GM21529 (cell line): ENCODE measurements around the gene KDM4B.
"Not testable (repeated sequence)": the region's sequence is repeated elsewhere in the genome, so short reads cannot be mapped to it uniquely, and the experiment has no call there.

Source experiments
- ATAC-seq: cut with Tn5 transposase; IDR thresholded peaks from one replicate; pipeline ENCODE4 v1.9.1; 2021; ENCODE audit not compliant: unreplicated experiment

The KDM4B gene

DNA sequence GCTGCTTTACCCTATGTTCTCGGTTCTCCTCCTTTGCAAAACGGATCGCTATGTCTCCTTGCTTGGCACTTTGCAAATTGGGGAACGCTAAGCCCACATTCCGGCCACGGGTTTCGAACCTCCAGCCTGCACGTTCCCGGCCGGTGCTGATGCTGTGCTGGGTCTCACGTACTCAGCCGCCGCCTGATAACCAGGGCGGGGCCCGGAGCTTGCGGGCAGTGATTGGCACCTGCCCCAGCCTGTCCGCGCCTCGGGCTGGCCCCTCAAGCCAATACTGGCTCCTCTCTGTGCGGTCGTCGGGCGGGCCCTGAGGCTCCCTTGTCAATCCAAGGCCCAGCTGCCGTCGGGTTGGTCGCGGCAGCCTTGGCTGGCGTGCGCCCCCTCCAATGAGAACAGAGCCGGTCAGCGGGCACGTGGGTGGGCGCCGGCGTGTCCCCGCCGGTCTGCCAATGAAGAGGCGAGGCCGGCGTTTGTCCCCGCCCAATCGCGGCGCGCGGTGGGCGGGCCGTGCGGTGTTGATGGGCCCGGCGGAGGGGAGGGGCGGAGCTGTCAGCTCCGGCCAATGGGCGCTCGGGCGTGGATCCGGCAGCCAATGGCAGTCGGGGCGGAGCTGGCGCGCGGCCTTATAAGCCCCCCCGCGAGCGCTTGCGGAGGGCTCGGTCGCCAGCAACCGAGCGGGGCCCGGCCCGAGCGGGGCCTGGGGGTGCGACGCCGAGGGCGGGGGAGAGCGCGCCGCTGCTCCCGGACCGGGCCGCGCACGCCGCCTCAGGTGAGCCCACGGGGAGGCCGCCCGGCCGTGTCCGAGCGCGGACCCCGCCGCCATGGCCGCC, at the start of gene KDM4B:
Gene KDM4B, plus strand, starts transcription at position 652 of the 830 bp plus-strand sequence. CDS start 63,778 bp downstream, outside the sequence.
- peak; percentile 90 for ATAC-seq

GRCh38 chr19:4922530-4923275, 46.2 kb upstream of the KDM4B start:
- ATAC-seq, result no peak

DNA sequence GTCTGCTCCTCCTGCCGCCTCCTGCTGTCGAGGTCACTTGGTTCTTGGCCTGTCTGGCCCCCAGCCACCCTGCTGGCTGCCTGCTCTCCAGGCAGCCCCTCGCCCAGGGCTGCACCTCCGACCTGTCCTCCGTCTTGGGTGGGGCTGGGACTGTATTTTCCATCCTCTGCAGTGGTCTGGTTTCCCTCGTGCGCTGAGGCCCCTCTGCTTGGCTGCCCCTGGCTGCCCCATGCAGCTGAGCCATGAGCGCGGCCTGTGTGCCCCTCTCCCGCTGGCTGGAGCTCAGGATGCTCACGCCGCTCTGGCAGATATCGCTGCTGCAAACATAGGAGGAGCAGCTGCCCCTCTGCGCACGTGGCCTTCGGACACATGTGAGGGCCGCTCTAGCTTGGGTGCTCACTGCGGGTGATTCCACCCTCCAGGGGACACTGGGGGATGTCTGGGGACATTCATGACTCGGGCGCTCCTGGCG, 45.6 kb upstream of the KDM4B start:
- ATAC-seq, result no peak

GRCh38 chr19:4929186-4929585, 39.7 kb upstream of the KDM4B start:
- no peak for ATAC-seq

GRCh38 chr19:4930664-4931063, 38.2 kb upstream of the KDM4B start:
- no peak for ATAC-seq

DNA sequence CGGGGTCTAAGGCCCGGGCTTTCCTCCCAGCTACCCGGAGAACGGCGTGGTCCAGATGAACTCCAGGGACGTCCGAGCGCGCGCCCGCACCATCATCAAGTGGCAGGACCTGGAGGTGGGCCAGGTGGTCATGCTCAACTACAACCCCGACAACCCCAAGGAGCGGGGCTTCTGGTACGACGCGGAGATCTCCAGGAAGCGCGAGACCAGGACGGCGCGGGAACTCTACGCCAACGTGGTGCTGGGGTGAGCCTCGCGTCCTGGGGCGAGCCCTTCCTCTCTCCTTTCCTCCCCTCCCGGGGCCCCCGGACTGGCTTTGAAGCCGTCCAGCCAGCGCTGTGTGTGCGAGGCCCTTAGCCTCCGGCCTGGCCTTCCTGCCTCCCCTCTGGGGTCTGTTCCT, 36.2 kb upstream of the KDM4B start:
- ATAC-seq, result no peak

DNA sequence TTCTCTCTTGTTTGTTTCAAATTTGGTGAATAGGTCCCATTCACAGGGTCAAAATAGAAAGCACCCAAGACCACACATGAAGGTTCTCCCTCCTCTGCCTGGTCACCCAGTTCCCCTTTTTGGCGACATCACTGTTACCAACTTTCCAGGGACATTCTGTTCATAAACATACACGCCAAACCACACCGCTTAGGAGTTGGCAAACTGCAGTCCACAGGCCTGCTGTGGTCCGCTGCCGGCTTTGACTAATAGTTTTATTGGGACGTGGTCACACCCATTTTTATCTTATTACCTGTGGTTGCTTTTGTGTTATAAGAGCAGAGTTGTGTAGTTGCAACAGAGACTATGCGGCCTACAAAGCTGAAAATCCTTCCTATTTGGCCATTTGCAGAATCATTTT, 35.4 kb upstream of the KDM4B start:
- no peak for ATAC-seq

GRCh38 chr19:4935444-4935843, 33.5 kb upstream of the KDM4B start:
- ATAC-seq, result no peak

GRCh38 chr19:4937060-4937459, 31.9 kb upstream of the KDM4B start:
- ATAC-seq, result no peak

DNA sequence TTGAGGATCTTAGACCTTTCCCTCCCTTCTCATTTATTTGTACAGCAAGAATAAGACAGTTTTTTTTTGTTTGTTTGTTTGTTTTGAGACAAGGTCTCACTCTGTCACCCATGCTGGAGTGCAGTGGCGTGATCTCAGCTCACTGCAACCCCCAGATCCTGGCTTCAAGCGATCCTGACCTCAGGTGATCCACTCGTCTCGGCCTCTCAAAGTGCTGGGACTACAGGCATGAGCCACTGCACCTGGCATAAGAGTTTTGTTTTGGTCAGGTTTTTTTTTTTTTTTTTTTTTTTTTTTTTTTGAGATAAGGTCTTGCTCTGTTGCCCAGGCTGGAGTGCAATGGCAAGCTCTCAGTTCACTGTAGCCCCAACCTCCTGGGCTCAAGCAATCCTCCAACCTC, 30.5 kb upstream of the KDM4B start:
- not testable (repeated sequence) for ATAC-seq

DNA sequence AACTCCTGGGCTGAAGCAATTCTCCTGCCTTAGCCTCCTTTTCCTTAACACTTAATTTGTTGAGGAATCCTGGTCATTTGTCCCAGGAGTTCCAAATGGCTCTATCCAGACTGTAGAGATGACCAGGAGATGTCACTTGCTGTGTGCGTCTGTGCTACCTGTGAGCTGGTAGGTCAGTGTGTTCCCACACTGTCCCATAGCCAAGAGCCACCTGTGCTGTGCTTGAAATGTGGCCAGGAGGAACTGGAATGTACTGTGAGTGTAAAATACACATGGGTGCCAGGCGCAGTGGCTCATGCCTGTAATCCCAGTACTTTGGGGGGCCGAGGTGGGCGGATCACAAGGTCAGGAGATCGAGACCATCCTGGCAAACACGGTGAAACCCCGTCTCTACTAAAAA, 29.4 kb upstream of the KDM4B start:
- ATAC-seq, result no peak

GRCh38 chr19:4941638-4942169, 27.2 kb upstream of the KDM4B start:
- not testable (repeated sequence) for ATAC-seq

GRCh38 chr19:4950650-4951049, 18.3 kb upstream of the KDM4B start:
- not testable (repeated sequence) for ATAC-seq

GRCh38 chr19:4951656-4952055, 17.3 kb upstream of the KDM4B start:
- no peak for ATAC-seq

DNA sequence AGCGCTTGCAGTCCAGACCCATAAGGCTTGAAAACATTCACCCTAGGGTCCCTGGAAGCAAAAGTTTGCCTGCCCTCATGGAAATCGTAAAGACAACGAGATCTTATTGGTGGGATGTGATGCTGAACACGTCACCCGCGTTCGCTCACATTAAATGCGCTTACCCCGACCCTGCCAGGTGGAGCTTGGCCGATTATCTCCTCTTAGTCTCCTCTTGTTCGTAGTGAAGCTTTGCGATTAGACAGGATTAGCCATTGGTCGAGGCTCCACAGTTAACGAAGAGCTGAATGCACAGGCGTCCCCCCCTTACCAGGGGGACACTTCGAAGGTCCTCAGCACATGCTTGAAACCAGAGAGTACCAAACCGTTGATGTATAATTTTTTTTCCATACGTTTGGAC, 16.0 kb upstream of the KDM4B start:
- no peak for ATAC-seq

- not testable (repeated sequence) for ATAC-seq
Observed at GRCh38 chr19:4954320-4955149, 14.4 kb upstream of the KDM4B start.

DNA sequence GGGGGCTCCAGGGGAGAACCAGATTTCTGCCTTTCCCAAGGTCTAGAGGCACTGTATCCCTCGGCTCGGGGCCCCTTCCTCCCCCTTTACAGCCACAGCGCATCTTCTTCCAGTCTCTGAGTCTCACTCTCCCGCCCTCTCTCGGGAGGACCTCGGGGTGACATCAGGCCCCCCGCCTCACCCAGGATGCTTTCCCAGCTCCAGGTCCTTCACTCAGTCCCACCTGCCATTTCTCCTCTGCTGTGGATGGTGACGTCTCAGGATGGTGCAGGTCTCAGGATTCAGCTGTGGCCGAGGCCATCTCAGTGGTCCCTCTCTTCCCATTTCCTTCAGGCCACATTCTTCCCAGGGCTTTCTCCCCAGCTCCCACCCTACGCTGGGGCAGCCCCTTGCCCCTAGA, 13.6 kb upstream of the KDM4B start:
- ATAC-seq, result no peak

GRCh38 chr19:4957981-4958380, 10.9 kb upstream of the KDM4B start:
- no peak for ATAC-seq

DNA sequence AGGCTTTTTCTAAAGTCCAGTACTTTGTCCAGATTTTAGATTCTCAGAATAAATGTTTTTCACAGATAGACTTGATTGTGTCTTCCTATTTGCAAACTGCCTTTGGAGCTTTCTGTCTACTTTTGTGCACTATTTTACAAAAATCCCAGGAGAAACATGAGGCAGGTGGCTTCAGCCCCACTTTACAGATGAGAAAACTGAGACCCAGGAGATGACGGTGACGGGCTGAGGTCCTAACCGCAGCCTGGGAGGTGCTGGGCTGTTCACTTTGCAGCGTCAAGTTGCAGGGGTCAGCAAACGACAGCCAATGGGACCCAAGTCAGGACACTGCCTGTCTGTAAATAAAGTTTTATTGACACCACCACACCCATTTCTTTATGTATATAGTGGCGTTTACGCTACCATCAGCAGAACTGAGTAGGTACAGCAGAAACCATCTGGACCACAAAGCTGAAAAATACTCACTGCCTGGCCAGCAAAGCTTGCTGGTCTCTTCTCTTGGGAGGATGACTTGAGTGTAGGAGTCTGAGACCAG, 6.8 kb upstream of the KDM4B start:
- no peak for ATAC-seq

GRCh38 chr19:4965061-4965460, 3.9 kb upstream of the KDM4B start:
- no peak for ATAC-seq

DNA sequence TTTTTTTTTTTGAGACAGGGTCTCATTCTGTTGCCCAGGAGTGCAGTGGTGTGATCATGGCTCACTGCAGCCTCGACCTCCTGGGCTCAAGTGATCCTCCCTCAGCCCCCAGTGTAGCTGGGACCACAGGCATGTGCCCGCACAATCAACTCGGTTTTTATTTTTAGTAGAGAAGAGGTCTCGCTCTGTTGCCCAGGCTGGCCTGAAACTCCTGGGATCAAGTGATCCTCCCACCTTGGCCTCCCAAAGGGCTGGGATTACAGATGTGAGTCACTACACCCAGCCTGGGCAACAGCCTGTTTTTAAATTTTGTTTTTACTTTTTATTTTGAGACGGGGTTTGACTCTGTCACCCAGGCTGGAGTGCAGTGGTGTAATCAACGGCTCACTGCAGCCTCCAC, 2.3 kb upstream of the KDM4B start:
- no peak for ATAC-seq
